Calu3 (cell line): ENCODE results near the gene PLEKHG5. TPM values are rescaled to one million over a fixed set of nuclear protein-coding genes. Genes with fewer than 3 reads are reported as not detected.

ENCODE experiments used
- BruUV-seq: library from RNA; stranded (reverse); fragments of 400-500 nt; replicated peaks from 2 replicates; lab custom pipeline; 2021; lab: Mats Ljungman, UMichigan
- CTCF ChIA-PET: fragments of 300-600 bp; sonication (Branson Sonifier 250); formaldehyde crosslinking; loops from one replicate; lab custom pipeline; 2022; ENCODE audit warnings: antibody characterized with exemption; lab: Charles Lee
- DNase-seq: peaks from one replicate; pipeline ENCODE4 v3.0.0; 2022
- H3K27ac Mint-ChIP-seq: one replicate; pipeline ENCODE4 v1.8.0; 2022; ENCODE audit warnings: mixed read lengths; ENCODE audit not compliant: unreplicated experiment
- H3K27me3 Mint-ChIP-seq: one replicate; pipeline ENCODE4 v1.8.0; 2022; ENCODE audit warnings: mixed read lengths; ENCODE audit not compliant: unreplicated experiment
- H3K36me3 Mint-ChIP-seq: one replicate; pipeline ENCODE4 v1.8.0; 2022; ENCODE audit warnings: mild to moderate bottlenecking, moderate library complexity, mixed read lengths; ENCODE audit not compliant: insufficient read depth, unreplicated experiment
- H3K4me1 Mint-ChIP-seq: one replicate; pipeline ENCODE4 v1.8.0; 2022; ENCODE audit warnings: mild to moderate bottlenecking, low read depth, mixed read lengths; ENCODE audit not compliant: unreplicated experiment
- H3K4me3 Mint-ChIP-seq: one replicate; pipeline ENCODE4 v1.8.0; 2022; ENCODE audit warnings: mild to moderate bottlenecking, low read depth, moderate library complexity, mixed read lengths; ENCODE audit not compliant: unreplicated experiment
- H3K9me3 Mint-ChIP-seq: one replicate; pipeline ENCODE4 v1.8.0; 2022; ENCODE audit warnings: low read depth, mixed read lengths; ENCODE audit not compliant: unreplicated experiment
- CTCF ChIP-seq: fragments of 200-600 bp; IDR thresholded peaks from one replicate; pipeline ENCODE4 v1.8.0; 2022; ENCODE audit warnings: antibody characterized with exemption; ENCODE audit not compliant: unreplicated experiment
- intact Hi-C: fragments of 100-400 bp; cut with micrococcal nuclease; formaldehyde crosslinking; loops from one replicate; pipeline ENCODE4 v1.10.0; 2022; ENCODE audit not compliant: unreplicated experiment
- total RNA-seq: library from RNA; stranded (reverse); gene quantifications from 2 replicates; pipeline ENCODE4 v1.2.3, GENCODE V29; 2022

The PLEKHG5 gene
- total RNA-seq, 1 experiment from 2014 or later, result 5.1 TPM

GRCh38 chr1:6488602-6489382 is 2.7 kb downstream of the PLEKHG5 start:
- H3K27me3 Mint-ChIP-seq, result peaks cover 59% of the 10 kb centered on the region
- CTCF ChIA-PET, result interaction anchor here (0.6 kb wide), 1 partner anchor 12 kb away, joined by 3 read pairs; no protein-coding TSS in a partner anchor

GRCh38 chr1:6487804-6488484 is 3.5 kb downstream of the PLEKHG5 start:
- TF ChIP-seq CTCF, result no peak
- Mint-ChIP-seq H3K4me3 (no peak overlapping the region), H3K4me1 (peaks cover 10% of the 10 kb centered on the region), H3K9me3 (no peaks in the 10 kb centered on the region), H3K27ac (no peak overlapping the region), H3K36me3 (peaks cover 11% of the 10 kb centered on the region), H3K27me3 (peaks cover 59% of the 10 kb centered on the region)
- no peak for DNase-seq
- intact Hi-C loops, result loop anchor here (5.0 kb wide), 2 partner anchors 159 to 729 kb away; no protein-coding TSS in a partner anchor
- CTCF ChIA-PET, result no interaction called here
- no TSS peak for BruUV-seq

More at GRCh38 chr1:6488602-6489382, 2.7 kb downstream of the PLEKHG5 start:
- H3K4me1 Mint-ChIP-seq, result peaks cover 10% of the 10 kb centered on the region
- H3K9me3 Mint-ChIP-seq, result no peaks in the 10 kb centered on the region
- DNase-seq, result no peak
- BruUV-seq, result no TSS peak
- TF ChIP-seq CTCF, result no peak
- peaks cover 11% of the 10 kb centered on the region for H3K36me3 Mint-ChIP-seq
- intact Hi-C loops, result loop anchor here (5.0 kb wide), 2 partner anchors 159 to 729 kb away; no protein-coding TSS in a partner anchor
- H3K27ac Mint-ChIP-seq, result no peak overlapping the region
- H3K4me3 Mint-ChIP-seq, result no peak overlapping the region

GRCh38 chr1:6486433-6487011 is 4.9 kb downstream of the PLEKHG5 start:
- peak; percentile 88 for DNase-seq
- intact Hi-C loops, result loop anchor here (5.0 kb wide), 2 partner anchors 161 to 731 kb away; no protein-coding TSS in a partner anchor
- peaks cover 64% of the 10 kb centered on the region for H3K27me3 Mint-ChIP-seq
- peak overlapping the region; percentile 57 for H3K4me3 Mint-ChIP-seq
- H3K4me1 Mint-ChIP-seq, result peaks cover 5% of the 10 kb centered on the region
- CTCF ChIA-PET, result interaction anchor here (0.9 kb wide), 1 partner anchor 10 kb away, joined by 6 read pairs; no protein-coding TSS in a partner anchor
- no TSS peak for BruUV-seq
- no peak overlapping the region for H3K27ac Mint-ChIP-seq
- peak; percentile 78 for TF ChIP-seq CTCF
- H3K9me3 Mint-ChIP-seq, result no peaks in the 10 kb centered on the region
- H3K36me3 Mint-ChIP-seq, result peaks cover 15% of the 10 kb centered on the region
